SK-N-MC (cell line): ENCODE measurements around the gene FFAR1.

ENCODE experiments used
- DNase-seq: peaks from one replicate; pipeline ENCODE4 v3.0.0-alpha.2; 2011; ENCODE audit warnings: low read depth, low spot score
- H3K27ac ChIP-seq: fragments of 200-600 bp; sonication (generic); 2 replicates; pipeline ENCODE4 v1.5.1; 2016; ENCODE audit warnings: mixed run types
- H3K36me3 ChIP-seq: fragments of 200-600 bp; sonication (generic); 2 replicates; pipeline ENCODE4 v1.6.1; 2017; ENCODE audit warnings: antibody characterized with exemption, low read length, mixed read lengths; ENCODE audit not compliant: insufficient read depth
- H3K4me3 ChIP-seq: fragments of 200-600 bp; sonication (generic); 2 replicates; pipeline ENCODE4 v1.5.1; 2016
- H3K9ac ChIP-seq: fragments of 200-600 bp; sonication (generic); 2 replicates; pipeline ENCODE4 v1.8.0; 2017; ENCODE audit warnings: mixed run types, mixed read lengths; ENCODE audit not compliant: insufficient read length
- H3K9me3 ChIP-seq: fragments of 200-600 bp; sonication (generic); 2 replicates; pipeline ENCODE4 v1.6.1; 2017; ENCODE audit warnings: low read depth, mild to moderate bottlenecking, antibody characterized with exemption, low read length, moderate library complexity, mixed read lengths
- EZH2 ChIP-seq: fragments of 200-600 bp; sonication (generic); IDR thresholded peaks from one replicate; pipeline ENCODE4 v1.6.1; 2017; ENCODE audit warnings: antibody characterized with exemption
- FOXP2 ChIP-seq: optimal IDR thresholded peaks from 2 replicates; pipeline ENCODE3; 2011; ENCODE audit warnings: mild to moderate bottlenecking, moderate library complexity; ENCODE audit not compliant: insufficient read depth; ENCODE audit errors: extremely low read length, control extremely low read depth
- POLR2AphosphoS5 ChIP-seq: IDR thresholded peaks from 2 replicates; pipeline ENCODE4 v1.6.1; 2012; ENCODE audit warnings: mild to moderate bottlenecking, low read depth, low read length, borderline replicate concordance

The FFAR1 gene

DNA sequence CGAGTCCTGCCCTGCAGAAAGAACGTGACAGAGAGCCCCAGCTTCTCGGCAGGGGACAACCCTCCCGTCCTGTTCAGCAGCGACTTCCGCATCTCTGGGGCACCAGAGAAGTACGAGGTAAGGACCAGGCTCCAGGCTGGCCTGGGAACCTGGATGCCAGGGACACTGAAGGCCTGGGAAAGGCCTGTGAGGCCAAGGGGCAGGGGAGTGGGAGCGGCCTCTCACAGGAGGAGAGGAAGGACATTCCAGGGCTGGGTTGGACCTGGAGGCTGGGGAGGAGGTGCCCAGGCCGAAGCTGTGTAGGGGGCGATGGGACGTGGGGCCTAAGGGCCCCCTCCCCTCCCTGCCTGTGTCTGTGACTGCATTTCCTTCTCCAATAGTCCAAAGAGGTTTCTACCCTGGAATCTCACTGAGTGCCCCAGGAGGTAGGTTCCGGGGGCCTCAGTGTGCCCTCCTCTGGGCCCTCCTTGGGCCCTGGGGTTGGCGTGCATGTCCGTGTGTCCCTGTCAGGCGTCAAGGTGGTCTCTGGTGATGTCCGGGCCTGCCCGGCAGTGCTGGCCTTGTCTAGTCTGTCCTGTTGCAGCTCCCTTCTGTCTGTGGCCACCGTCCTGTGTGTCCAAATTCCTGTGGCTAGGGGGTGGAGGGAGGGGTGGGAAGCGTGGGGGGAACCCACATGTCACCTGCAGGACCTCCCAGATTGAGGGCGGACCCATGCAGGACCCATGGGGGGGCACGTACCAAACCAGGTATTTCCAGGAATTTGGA is 35.6 kb upstream of the FFAR1 start:
- Histone ChIP-seq H3K9ac (no peak overlapping the region), H3K27ac (no peak overlapping the region), H3K9me3 (no peaks in the 10 kb centered on the region), H3K4me3 (no peak overlapping the region), H3K36me3 (no peaks in the 10 kb centered on the region)
- TF ChIP-seq POLR2AphosphoS5 (no peak), FOXP2 (no peak), EZH2 (no peak)
- no peak for DNase-seq

- Histone ChIP-seq H3K4me3 (no peak overlapping the region), H3K27ac (no peak overlapping the region), H3K9me3 (no peaks in the 10 kb centered on the region), H3K9ac (no peak overlapping the region), H3K36me3 (no peaks in the 10 kb centered on the region)
- DNase-seq, result no peak
- TF ChIP-seq FOXP2 (no peak), EZH2 (no peak), POLR2AphosphoS5 (no peak)
Observed at GRCh38 chr19:35313587-35313986, 34.1 kb upstream of the FFAR1 start.

GRCh38 chr19:35314031-35314430 is 33.7 kb upstream of the FFAR1 start:
- Histone ChIP-seq H3K4me3 (no peak overlapping the region), H3K9me3 (no peaks in the 10 kb centered on the region), H3K36me3 (no peaks in the 10 kb centered on the region), H3K9ac (no peak overlapping the region), H3K27ac (no peak overlapping the region)
- DNase-seq, result no peak
- TF ChIP-seq FOXP2, result no peak
- no peak for TF ChIP-seq EZH2
- TF ChIP-seq POLR2AphosphoS5, result no peak

- no peak overlapping the region for H3K27ac ChIP-seq
- no peak overlapping the region for H3K4me3 ChIP-seq
- TF ChIP-seq FOXP2 (no peak), POLR2AphosphoS5 (no peak), EZH2 (no peak)
- H3K9me3 ChIP-seq, result no peaks in the 10 kb centered on the region
- DNase-seq, result no peak
- H3K9ac ChIP-seq, result no peak overlapping the region
- no peaks in the 10 kb centered on the region for H3K36me3 ChIP-seq
Observed at GRCh38 chr19:35314858-35315470, 32.7 kb upstream of the FFAR1 start.

GRCh38 chr19:35315883-35316282 is 31.8 kb upstream of the FFAR1 start:
- TF ChIP-seq EZH2 (no peak), FOXP2 (no peak), POLR2AphosphoS5 (no peak)
- no peak for DNase-seq
- Histone ChIP-seq H3K9ac (no peak overlapping the region), H3K9me3 (no peaks in the 10 kb centered on the region), H3K27ac (no peak overlapping the region), H3K4me3 (no peak overlapping the region), H3K36me3 (no peaks in the 10 kb centered on the region)

DNA sequence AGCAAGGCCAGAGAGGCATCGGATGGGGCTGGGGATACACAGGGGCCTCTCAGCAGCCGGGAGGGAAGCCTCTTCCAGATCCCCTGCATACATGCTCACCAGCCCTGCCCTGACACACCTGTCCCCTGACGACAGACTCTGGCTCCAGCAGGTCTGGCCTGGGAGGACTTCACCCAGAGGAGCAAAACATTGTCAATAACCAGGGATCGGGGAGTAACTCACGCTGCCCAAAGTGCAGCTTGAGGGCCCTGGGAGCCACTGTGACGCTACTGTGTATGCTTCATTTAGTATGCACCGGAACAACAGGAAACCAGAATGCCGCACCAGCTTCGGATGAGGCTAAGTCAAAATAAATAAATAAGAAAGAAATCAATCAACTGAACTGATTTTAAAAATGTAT is 31.1 kb upstream of the FFAR1 start:
- no peak overlapping the region for H3K4me3 ChIP-seq
- H3K27ac ChIP-seq, result no peak overlapping the region
- no peak overlapping the region for H3K9ac ChIP-seq
- no peak for DNase-seq
- no peak for TF ChIP-seq EZH2
- TF ChIP-seq POLR2AphosphoS5, result no peak
- TF ChIP-seq FOXP2, result no peak
- H3K36me3 ChIP-seq, result no peaks in the 10 kb centered on the region
- no peaks in the 10 kb centered on the region for H3K9me3 ChIP-seq

DNA sequence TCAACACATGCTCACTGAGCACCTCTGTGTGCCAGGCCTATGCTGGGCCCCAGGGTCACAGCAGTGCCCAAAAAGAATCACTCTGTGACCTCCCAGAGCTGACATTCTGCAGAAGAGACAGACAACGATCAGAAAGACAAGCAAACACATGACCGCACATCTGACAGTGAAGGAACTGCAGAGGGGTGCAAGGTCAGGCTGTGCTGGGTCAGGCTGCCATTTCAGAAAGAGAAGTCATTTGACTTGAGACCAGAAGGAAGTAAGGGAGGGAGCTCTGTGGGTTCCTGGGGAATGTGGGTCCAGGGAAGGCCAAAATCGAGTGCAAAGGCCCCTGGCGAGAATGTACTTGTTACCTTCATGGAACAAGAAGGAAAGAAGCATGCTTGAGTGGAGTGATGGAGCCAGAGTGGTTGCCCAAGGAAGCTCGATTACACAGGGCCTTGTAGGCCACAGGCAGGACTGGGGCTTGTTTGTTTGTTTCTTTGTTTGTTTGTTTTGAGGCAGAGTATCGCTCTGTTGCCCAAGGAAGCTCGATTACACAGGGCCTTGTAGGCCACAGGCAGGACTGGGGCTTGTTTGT is 30.1 kb upstream of the FFAR1 start:
- DNase-seq, result no peak
- no peak overlapping the region for H3K4me3 ChIP-seq
- no peak overlapping the region for H3K9ac ChIP-seq
- H3K27ac ChIP-seq, result no peak overlapping the region
- TF ChIP-seq EZH2 (no peak), POLR2AphosphoS5 (no peak), FOXP2 (no peak)
- no peaks in the 10 kb centered on the region for H3K9me3 ChIP-seq
- H3K36me3 ChIP-seq, result no peaks in the 10 kb centered on the region

DNA sequence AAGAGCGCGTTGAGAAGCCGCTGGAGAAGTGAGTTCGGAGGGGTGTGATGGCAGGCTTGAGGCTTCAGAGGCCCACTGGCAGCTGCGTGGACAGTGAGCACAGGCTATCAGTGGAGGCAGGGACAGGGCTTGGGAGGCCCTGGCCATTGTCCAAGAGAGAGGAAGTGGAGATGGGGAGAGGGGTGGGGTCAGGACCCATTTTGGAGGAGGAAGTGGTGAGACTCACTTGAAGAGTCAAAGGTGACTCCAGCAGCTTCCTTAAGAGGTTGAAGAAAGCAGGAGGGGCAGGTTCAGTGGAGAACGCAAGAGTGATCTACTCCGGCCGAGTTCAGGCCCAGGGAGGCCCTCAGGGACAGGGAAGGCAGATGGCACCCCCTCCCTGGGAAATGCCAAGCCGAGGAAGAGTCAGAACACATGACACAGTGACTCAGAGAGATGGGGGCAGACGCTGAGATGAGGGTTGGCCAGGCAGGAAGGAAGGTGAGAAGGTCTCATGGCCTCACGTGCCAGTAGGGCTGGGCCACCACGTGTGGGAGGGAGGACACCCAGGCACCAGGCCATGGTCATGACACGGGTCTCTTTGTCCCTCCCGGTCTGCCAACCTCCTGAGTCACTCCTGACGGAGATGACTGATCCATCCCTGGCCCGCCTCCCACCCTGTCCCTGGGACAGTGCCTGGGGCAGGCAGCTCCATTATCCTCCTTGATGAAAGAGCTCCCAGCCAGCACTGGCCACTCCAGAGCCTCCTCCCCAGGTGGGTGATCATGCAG is 28.8 kb upstream of the FFAR1 start:
- H3K9ac ChIP-seq, result no peak overlapping the region
- no peaks in the 10 kb centered on the region for H3K36me3 ChIP-seq
- TF ChIP-seq POLR2AphosphoS5, result no peak
- TF ChIP-seq EZH2, result no peak
- no peak for TF ChIP-seq FOXP2
- H3K9me3 ChIP-seq, result no peaks in the 10 kb centered on the region
- H3K27ac ChIP-seq, result no peak overlapping the region
- no peak for DNase-seq
- H3K4me3 ChIP-seq, result no peak overlapping the region
